Measurements from ENCODE around the gene HSPB9. TPM values are rescaled to one million over a fixed set of nuclear protein-coding genes. Genes with fewer than 3 reads are reported as not detected.

Gene HSPB9
- total and polyA plus RNA-seq, 10 of the 15 experiments (the other 5 are each of a cell fraction or from before 2014, with no cell fraction given) = 0.04 to 0.40 (median 0.11) TPM; not detected in 7

DNA sequence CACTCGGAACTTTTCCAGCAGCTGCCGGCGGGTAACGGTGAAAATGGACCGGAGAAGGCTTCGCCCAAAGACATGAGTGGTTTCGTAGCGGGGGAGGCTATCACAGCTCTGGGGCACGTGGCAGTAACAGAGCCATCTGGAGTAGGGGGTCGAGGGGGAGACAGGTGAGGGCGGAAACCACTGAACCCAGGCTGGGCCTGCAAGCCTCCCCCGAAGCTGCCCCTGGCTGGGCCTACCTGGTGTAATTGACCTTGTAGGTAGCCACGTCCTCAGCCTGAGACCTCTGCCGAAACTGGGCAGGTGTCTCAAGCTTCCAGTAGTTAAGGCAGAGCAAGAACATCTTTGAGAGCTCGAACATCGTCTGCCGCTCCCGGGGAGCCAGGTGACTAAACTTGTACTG is 3.3 kb upstream of the HSPB9 start:
- ChIA-PET RAD21 (ENCODE audit: unreplicated experiment) (interaction anchor here (1.1 to 4.7 kb wide), 7 partner anchors 54 to 287 kb away, joined by 4 to 78 read pairs (median 7); partner anchors contain the start of gene KCNH4), CTCF (interaction anchor here (0.6 to 7.1 kb wide), 18 partner anchors 8 to 444 kb away, joined by 3 to 138 read pairs (median 5); partner anchors contain the start of genes CNP, KCNH4, NKIRAS2 and RAB5C), SMC1A (ENCODE audit: uncharacterized antibody, unreplicated experiment) (interaction anchor here (1.1 to 5.2 kb wide), 8 partner anchors 11 to 155 kb away, joined by 3 to 53 read pairs (median 6); partner anchors contain the start of genes CNP, KCNH4 and NKIRAS2), POLR2A (interaction anchor here (0.5 to 3.0 kb wide), 8 partner anchors 35 to 174 kb away, joined by 3 to 15 read pairs (median 6); partner anchors contain the start of genes CNP and KCNH4)
- H3K36me3 ChIP-seq (ENCODE audit: control insufficient read depth in 2 of 2, insufficient read depth in 2 of 2, low read length in 1 of 2) = peaks cover 6 to 8% of the 10 kb centered on the region in 2 experiments; a peak in 3 of 4 replicates
- intact Hi-C loops (cut with micrococcal nuclease; ENCODE audit: unreplicated experiment) = no loop called here
- no peaks in the 10 kb centered on the region for H3K27me3 ChIP-seq (replicated peaks in 1 of 2; ENCODE audit: control insufficient read depth in 2 of 2, insufficient read depth in 2 of 2, low read length in 1 of 2)
- BruUV-seq (replicated peaks) = TSS peak; percentile 77
- no peak overlapping the region for H3K4me3 ChIP-seq
- H2AFZ ChIP-seq (ENCODE audit: control insufficient read depth, low read depth, low read length) = no peak overlapping the region
- FAIRE-seq (no peak), DNase-seq (ENCODE audit: low read depth, low spot score) (no peak), ATAC-seq (no peak)
- TF ChIP-seq, protein P1, sequence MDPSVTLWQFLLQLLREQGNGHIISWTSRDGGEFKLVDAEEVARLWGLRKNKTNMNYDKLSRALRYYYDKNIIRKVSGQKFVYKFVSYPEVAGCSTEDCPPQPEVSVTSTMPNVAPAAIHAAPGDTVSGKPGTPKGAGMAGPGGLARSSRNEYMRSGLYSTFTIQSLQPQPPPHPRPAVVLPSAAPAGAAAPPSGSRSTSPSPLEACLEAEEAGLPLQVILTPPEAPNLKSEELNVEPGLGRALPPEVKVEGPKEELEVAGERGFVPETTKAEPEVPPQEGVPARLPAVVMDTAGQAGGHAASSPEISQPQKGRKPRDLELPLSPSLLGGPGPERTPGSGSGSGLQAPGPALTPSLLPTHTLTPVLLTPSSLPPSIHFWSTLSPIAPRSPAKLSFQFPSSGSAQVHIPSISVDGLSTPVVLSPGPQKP (IDR thresholded peaks at IDR 0.05; ENCODE audit: low read depth, low read length) = no peak
- TF ChIP-seq, protein P2, sequence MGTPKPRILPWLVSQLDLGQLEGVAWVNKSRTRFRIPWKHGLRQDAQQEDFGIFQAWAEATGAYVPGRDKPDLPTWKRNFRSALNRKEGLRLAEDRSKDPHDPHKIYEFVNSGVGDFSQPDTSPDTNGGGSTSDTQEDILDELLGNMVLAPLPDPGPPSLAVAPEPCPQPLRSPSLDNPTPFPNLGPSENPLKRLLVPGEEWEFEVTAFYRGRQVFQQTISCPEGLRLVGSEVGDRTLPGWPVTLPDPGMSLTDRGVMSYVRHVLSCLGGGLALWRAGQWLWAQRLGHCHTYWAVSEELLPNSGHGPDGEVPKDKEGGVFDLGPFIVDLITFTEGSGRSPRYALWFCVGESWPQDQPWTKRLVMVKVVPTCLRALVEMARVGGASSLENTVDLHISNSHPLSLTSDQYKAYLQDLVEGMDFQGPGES (IDR thresholded peaks at IDR 0.05) = no peak
- no peak for TF ChIP-seq SRF (IDR thresholded peaks at IDR 0.05; ENCODE audit: low read depth in 2 of 2, low read length in 2 of 2)
- in situ Hi-C loops (cut with MboI) = no loop called here
- no peaks in the 10 kb centered on the region for H4K20me1 ChIP-seq (ENCODE audit: control insufficient read depth, insufficient read depth)
- H3K9ac ChIP-seq (ENCODE audit: control insufficient read depth, insufficient read depth, low read length) = no peak overlapping the region
- H3K4me1 ChIP-seq (ENCODE audit: control insufficient read depth, insufficient read depth, low read length) = peaks cover 17% of the 10 kb centered on the region
- no peaks in the 10 kb centered on the region; the same call in 2 of the 3 replicates for H3K9me3 ChIP-seq (replicated peaks; ENCODE audit: control insufficient read depth, insufficient read depth, low read length)
- H3K4me2 ChIP-seq (ENCODE audit: control insufficient read depth, insufficient read depth) = no peak overlapping the region; the same call in 1 of the 2 replicates
- peaks cover 2% of the 10 kb centered on the region; the same call in 1 of the 2 replicates for H3K79me2 ChIP-seq (ENCODE audit: control insufficient read depth, insufficient read depth, low read length)
- H3K27ac ChIP-seq (ENCODE audit: control insufficient read depth, insufficient read depth) = no peak overlapping the region
- WGBS (ENCODE audit: insufficient coverage, insufficient replicate concordance, low lambda C conversion rate, missing lambda C conversion rate) = 85% methylated on average over 18 of the region's 18 CpGs
